GM18951 (cell line): Measurements from ENCODE around the gene AGT.
"Not testable (repeated sequence)": the region's sequence is repeated elsewhere in the genome, so short reads cannot be mapped to it uniquely, and the experiment has no call there.

Source experiments
- POLR2A ChIP-seq: IDR thresholded peaks from 4 replicates; pipeline ENCODE4 v1.6.1; 2011; ENCODE audit warnings: mild to moderate bottlenecking; ENCODE audit not compliant: insufficient read length, insufficient read depth; ENCODE audit errors: extremely low read depth
- in situ Hi-C: fragments of 300-500 bp; cut with MboI; formaldehyde crosslinking; loops from one replicate; pipeline ENCODE4 v1.12.0; 2022; ENCODE audit warnings: low sequenced_read_pairs, mixed read lengths, inconsistent platforms; ENCODE audit not compliant: unreplicated experiment

AGT gene

GRCh38 chr1:230707732-230708630 lies 5.9 kb downstream of the AGT start:
- in situ Hi-C loops, result no loop called here
- TF ChIP-seq POLR2A, result no peak

GRCh38 chr1:230706887-230707731 lies 6.8 kb downstream of the AGT start:
- TF ChIP-seq POLR2A, result no peak
- in situ Hi-C loops, result no loop called here

DNA sequence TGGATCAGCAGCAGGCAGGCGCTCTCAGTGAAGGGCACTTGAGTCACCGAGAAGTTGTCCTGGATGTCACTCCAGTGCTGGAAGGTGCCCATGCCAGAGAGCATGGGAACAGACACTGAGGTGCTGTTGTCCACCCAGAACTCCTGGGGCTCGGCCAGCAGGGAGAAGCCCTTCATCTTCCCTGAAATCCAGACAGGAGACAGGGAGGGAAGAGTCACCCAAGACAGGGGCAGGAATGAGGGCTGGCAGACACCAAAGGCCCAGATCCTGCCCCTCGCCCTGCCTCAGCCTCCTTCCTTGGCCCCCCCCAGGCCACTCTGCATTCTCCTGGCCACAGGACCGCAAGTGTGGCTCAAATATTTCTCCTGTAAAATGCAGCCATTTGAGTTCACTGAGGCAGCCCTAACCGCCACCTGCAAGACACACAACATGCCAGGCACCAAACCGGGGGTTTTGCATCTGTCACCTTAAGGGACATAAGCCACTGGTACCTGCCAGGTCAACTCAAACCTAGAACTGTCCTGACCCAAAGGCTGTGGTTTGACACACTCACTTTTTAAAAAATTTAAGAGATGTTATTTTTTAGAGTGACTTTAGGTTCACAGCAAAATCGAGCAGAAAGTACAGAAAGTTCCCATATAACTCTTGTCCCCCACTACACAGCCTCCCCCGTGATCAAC lies 7.8 kb downstream of the AGT start:
- in situ Hi-C loops, result no loop called here
- TF ChIP-seq POLR2A, result no peak

DNA sequence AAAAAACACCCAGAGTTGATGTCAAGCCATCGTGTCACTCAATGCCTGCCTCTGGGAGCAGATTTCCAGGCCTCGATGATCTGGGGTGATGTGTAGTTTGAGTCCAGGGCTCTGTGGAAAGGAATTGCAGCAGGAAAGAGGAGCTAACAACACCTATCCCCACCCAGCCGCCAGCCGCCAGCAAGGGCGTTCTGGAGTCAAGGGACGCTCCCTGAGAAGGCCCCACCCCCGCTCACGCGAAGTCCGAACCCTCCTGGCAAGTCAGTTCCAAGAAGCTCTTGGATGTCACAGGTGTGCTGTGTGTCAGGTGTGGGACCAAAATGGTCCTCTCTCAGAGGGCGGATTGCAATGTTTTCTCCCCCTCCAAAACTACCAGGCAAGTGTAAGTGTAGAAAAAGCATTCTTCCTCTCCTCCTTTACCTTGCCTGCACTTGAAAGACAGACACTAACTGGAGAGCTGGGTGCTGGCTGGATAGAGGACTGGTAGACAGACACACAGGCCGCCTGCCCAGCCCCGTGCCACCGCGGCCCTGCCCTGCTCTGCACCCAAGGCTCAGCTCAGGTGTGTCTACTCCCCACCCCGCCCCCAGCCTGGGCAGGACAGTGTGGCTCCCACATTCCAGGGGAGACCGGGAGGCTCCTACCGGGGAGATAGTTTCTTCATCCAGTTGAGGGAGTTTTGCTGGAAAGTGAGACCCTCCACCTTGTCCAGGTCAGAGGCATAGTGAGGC lies 8.5 kb downstream of the AGT start:
- no peak for TF ChIP-seq POLR2A
- in situ Hi-C loops, result no loop called here

GRCh38 chr1:230704830-230705229 lies 9.1 kb downstream of the AGT start:
- TF ChIP-seq POLR2A, result no peak
- in situ Hi-C loops, result no loop called here

- in situ Hi-C loops, result no loop called here
- TF ChIP-seq POLR2A, result no peak
Observed at GRCh38 chr1:230703679-230704385, 10.1 kb downstream of the AGT start.

GRCh38 chr1:230702934-230703678 lies 10.8 kb downstream of the AGT start:
- TF ChIP-seq POLR2A, result no peak
- in situ Hi-C loops, result no loop called here

- in situ Hi-C loops, result no loop called here
- TF ChIP-seq POLR2A, result no peak
Observed at GRCh38 chr1:230701895-230702768, 11.8 kb downstream of the AGT start.

GRCh38 chr1:230701434-230701833 lies 12.5 kb downstream of the AGT start:
- in situ Hi-C loops, result no loop called here
- no peak for TF ChIP-seq POLR2A

DNA sequence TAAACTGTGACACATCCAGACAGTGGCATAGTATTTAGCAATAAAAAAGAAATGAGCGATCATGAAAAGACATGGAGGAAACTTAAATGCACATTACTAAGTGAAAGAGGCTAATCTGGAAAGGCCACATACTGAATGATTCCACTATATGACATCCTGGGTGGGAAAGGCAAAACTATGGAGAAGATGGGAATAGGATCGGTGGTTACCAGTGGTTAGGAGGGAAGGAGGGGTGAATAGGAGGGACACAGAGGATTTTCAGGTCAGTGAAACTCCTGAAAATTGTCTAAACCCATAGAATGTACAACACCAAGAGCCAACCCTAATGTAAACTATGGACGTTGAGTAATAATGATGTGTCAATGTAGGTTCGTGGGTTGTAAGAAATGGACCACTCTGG lies 13.8 kb downstream of the AGT start:
- no peak for TF ChIP-seq POLR2A
- in situ Hi-C loops, result no loop called here

- TF ChIP-seq POLR2A, result no peak
- in situ Hi-C loops, result no loop called here
Observed at GRCh38 chr1:230699716-230700115, 14.2 kb downstream of the AGT start.

- in situ Hi-C loops, result not testable (repeated sequence)
Observed at GRCh38 chr1:230698964-230699363, 15.0 kb downstream of the AGT start.
